H9 (cell line): ENCODE results near the gene UBR2. TPM values are rescaled to one million over a fixed set of nuclear protein-coding genes. Genes with fewer than 3 reads are reported as not detected.

Experiments
- DNase-seq: peaks from one replicate; pipeline ENCODE4 v3.0.0-alpha.2; 2017
- H2AFZ ChIP-seq: one replicate; pipeline ENCODE4 v1.6.1; 2013; ENCODE audit warnings: mild to moderate bottlenecking, low read length, control low read depth, moderate library complexity
- H2AK5ac ChIP-seq: 2 replicates; pipeline ENCODE4 v1.6.1; 2013; ENCODE audit warnings: low read length, control low read depth, mixed read lengths; ENCODE audit not compliant: insufficient read length
- H2BK120ac ChIP-seq: one replicate; pipeline ENCODE4 v1.6.1; 2013; ENCODE audit warnings: low read depth, mild to moderate bottlenecking, low read length, control low read depth, inconsistent platforms; ENCODE audit not compliant: poor library complexity, severe bottlenecking
- H2BK12ac ChIP-seq: 2 replicates; pipeline ENCODE4 v1.6.1; 2013; ENCODE audit warnings: low read length, control low read depth, mixed read lengths, low read depth; ENCODE audit not compliant: insufficient read length
- H2BK15ac ChIP-seq: 2 replicates; pipeline ENCODE4 v1.6.1; 2013; ENCODE audit warnings: low read depth, low read length, control low read depth
- H2BK20ac ChIP-seq: one replicate; pipeline ENCODE4 v1.6.1; 2013; ENCODE audit warnings: low read depth, mild to moderate bottlenecking, low read length, control low read depth, inconsistent platforms; ENCODE audit not compliant: poor library complexity, severe bottlenecking
- H2BK5ac ChIP-seq: 2 replicates; pipeline ENCODE4 v1.6.1; 2013; ENCODE audit warnings: low read length, control low read depth, mixed read lengths; ENCODE audit not compliant: insufficient read length
- H3K14ac ChIP-seq: 2 replicates; pipeline ENCODE4 v1.6.1; 2013; ENCODE audit warnings: low read length, control low read depth; ENCODE audit not compliant: insufficient read depth
- H3K18ac ChIP-seq: 2 replicates; pipeline ENCODE4 v1.6.1; 2013; ENCODE audit warnings: low read depth, mild to moderate bottlenecking, mixed read lengths, low read length, control low read depth; ENCODE audit not compliant: insufficient read length
- H3K23ac ChIP-seq: 2 replicates; pipeline ENCODE4 v1.6.1; 2013; ENCODE audit warnings: low read length, control low read depth, mixed read lengths, low read depth; ENCODE audit not compliant: insufficient read length
- H3K23me2 ChIP-seq: 2 replicates; pipeline ENCODE4 v1.6.1; 2013; ENCODE audit warnings: low read depth, mild to moderate bottlenecking, mixed read lengths, low read length, control low read depth; ENCODE audit not compliant: insufficient read length, poor library complexity, severe bottlenecking
- H3K27ac ChIP-seq: 2 replicates; pipeline ENCODE4 v1.5.1; 2013; ENCODE audit warnings: low read length, control low read depth, mixed read lengths, low read depth; ENCODE audit not compliant: insufficient read length
- H3K27me3 ChIP-seq: 2 replicates; pipeline ENCODE4 v1.6.1; 2013; ENCODE audit warnings: low read length, control low read depth, inconsistent platforms; ENCODE audit not compliant: insufficient read depth
- H3K4ac ChIP-seq: 2 replicates; pipeline ENCODE4 v1.6.1; 2013; ENCODE audit warnings: low read depth, mild to moderate bottlenecking, control low read depth, inconsistent platforms, low read length, moderate library complexity
- H3K4me1 ChIP-seq: 2 replicates; pipeline ENCODE4 v1.6.1; 2013; ENCODE audit warnings: low read length, control low read depth, inconsistent platforms; ENCODE audit not compliant: insufficient read depth
- H3K4me2 ChIP-seq: 2 replicates; pipeline ENCODE4 v1.6.1; 2013; ENCODE audit warnings: low read length, control low read depth, mixed read lengths; ENCODE audit not compliant: insufficient read length, insufficient read depth
- H3K56ac ChIP-seq: 2 replicates; pipeline ENCODE4 v1.6.1; 2013; ENCODE audit warnings: low read depth, mild to moderate bottlenecking, mixed read lengths, low read length, control low read depth; ENCODE audit not compliant: insufficient read length
- H3K79me1 ChIP-seq: 2 replicates; pipeline ENCODE4 v1.6.1; 2013; ENCODE audit warnings: low read depth, mild to moderate bottlenecking, moderate library complexity, low read length, control low read depth, inconsistent platforms; ENCODE audit not compliant: insufficient read depth, poor library complexity, severe bottlenecking
- H3K79me2 ChIP-seq: 2 replicates; pipeline ENCODE4 v1.6.1; 2013; ENCODE audit warnings: low read length, control low read depth, inconsistent platforms; ENCODE audit not compliant: insufficient read depth
- H3K9ac ChIP-seq: 2 replicates; pipeline ENCODE4 v1.6.1; 2013; ENCODE audit warnings: low read length, control low read depth, mixed read lengths; ENCODE audit not compliant: insufficient read length; ENCODE audit errors: extremely low read depth
- H3K9me3 ChIP-seq: one replicate; pipeline ENCODE4 v1.6.1; 2013; ENCODE audit warnings: low read depth, low read length, inconsistent platforms; ENCODE audit not compliant: control insufficient read depth
- H3T11ph ChIP-seq: one replicate; pipeline ENCODE4 v1.6.1; 2013; ENCODE audit warnings: mild to moderate bottlenecking, low read length, control low read depth, inconsistent platforms
- H4K20me1 ChIP-seq: one replicate; pipeline ENCODE4 v1.6.1; 2013; ENCODE audit not compliant: control insufficient read depth, insufficient read length, insufficient read depth
- H4K5ac ChIP-seq: 2 replicates; pipeline ENCODE4 v1.6.1; 2013; ENCODE audit warnings: low read depth, mild to moderate bottlenecking, mixed read lengths, low read length, control low read depth; ENCODE audit not compliant: insufficient read length
- H4K8ac ChIP-seq: replicated peaks from 2 replicates; pipeline ENCODE4 v1.6.1; 2013; ENCODE audit warnings: low read length, control low read depth, mixed read lengths, low read depth; ENCODE audit not compliant: insufficient read length
- H4K91ac ChIP-seq: 2 replicates; pipeline ENCODE4 v1.6.1; 2013; ENCODE audit warnings: low read depth, mild to moderate bottlenecking, moderate library complexity, mixed read lengths, low read length, control low read depth; ENCODE audit not compliant: insufficient read length
- H3K27ac Mint-ChIP-seq, 3 experiments: 2 replicates in 2 of 3; 3 replicates in 1 of 3; pipeline ENCODE4 v1.8.0; 2020 to 2021; ENCODE audit warnings: mixed read lengths in 3 of 3, mild to moderate bottlenecking in 1 of 3, moderate library complexity in 1 of 3
- H3K27me3 Mint-ChIP-seq: 2 replicates; pipeline ENCODE4 v1.8.0; 2021; ENCODE audit warnings: low read depth, mild to moderate bottlenecking, moderate library complexity, mixed read lengths
- H3K36me3 Mint-ChIP-seq, 3 experiments: 2 replicates in 2 of 3; 3 replicates in 1 of 3; pipeline ENCODE4 v1.8.0; 2020 to 2021; ENCODE audit warnings: low read depth in 3 of 3, mixed read lengths in 3 of 3; ENCODE audit not compliant: insufficient read depth in 1 of 3
- H3K4me1 Mint-ChIP-seq, 2 experiments: 2 replicates each; pipeline ENCODE4 v1.8.0; 2020; ENCODE audit warnings: mixed read lengths in 2 of 2
- H3K4me3 Mint-ChIP-seq, 2 experiments: 2 replicates in 1 of 2; 3 replicates in 1 of 2; pipeline ENCODE4 v1.8.0; 2020 to 2021; ENCODE audit warnings: mild to moderate bottlenecking in 2 of 2, mixed read lengths in 2 of 2, moderate library complexity in 1 of 2
- H3K9me3 Mint-ChIP-seq, 2 experiments: 2 replicates in 1 of 2; 3 replicates in 1 of 2; pipeline ENCODE4 v1.8.0; 2020; ENCODE audit warnings: mild to moderate bottlenecking in 2 of 2, mixed read lengths in 2 of 2, moderate library complexity in 1 of 2
- CTCF ChIP-seq: fragments of 200-600 bp; sonication (generic); conservative IDR thresholded peaks from 3 replicates; pipeline ENCODE4 v1.8.0; 2021; ENCODE audit warnings: antibody characterized with exemption, mild to moderate bottlenecking
- WGBS: extraction: QIAGEN DNeasy Blood & Tissue Kit; methylation state at CpG from one replicate; pipeline ENCODE4 v1.1.7; 2013; ENCODE audit warnings: missing lambda C conversion rate, low lambda C conversion rate, mixed read lengths; ENCODE audit not compliant: insufficient read length; ENCODE audit errors: extremely low coverage; 5-methylcytosine and 5-hydroxymethylcytosine counted together
- total RNA-seq: library from RNA; stranded (reverse); gene quantifications from 2 replicates; pipeline ENCODE4 v1.2.1, GENCODE V29; 2021

UBR2 gene
- total RNA-seq, 1 experiment from 2014 or later, result 18.7 TPM

GRCh38 chr6:42661540-42662153 is 97.8 kb downstream of the UBR2 start:
- no peak overlapping the region for H3K14ac ChIP-seq
- TF ChIP-seq CTCF, result peak; percentile 92
- no peak overlapping the region for H3K4me2 ChIP-seq
- H2AFZ ChIP-seq, result no peak overlapping the region
- H3K18ac ChIP-seq, result no peak overlapping the region
- H3K79me1 ChIP-seq, result no peaks in the 10 kb centered on the region
- Mint-ChIP-seq H3K4me1 (no peaks in the 10 kb centered on the region), H3K36me3 (peaks cover 13 to 61% (median 53%) of the 10 kb centered on the region in 3 experiments; a peak in 6 of 7 replicates), H3K9me3 (no peaks in the 10 kb centered on the region), H3K27ac (peak overlapping the region in 1 of 3 experiments; percentile 66; a peak in 2 of 7 replicates), H3K27me3 (no peaks in the 10 kb centered on the region), H3K4me3 (peak overlapping the region in 1 of 2 experiments; percentile 6; a peak in 1 of 5 replicates)
- no peak overlapping the region for H3K9ac ChIP-seq
- no peaks in the 10 kb centered on the region for H3K79me2 ChIP-seq
- no peak overlapping the region for H3T11ph ChIP-seq
- no peak overlapping the region for H2AK5ac ChIP-seq
- peak; percentile 70 for DNase-seq
- H3K4ac ChIP-seq, result no peak overlapping the region
- no peak overlapping the region for H2BK120ac ChIP-seq
- H2BK20ac ChIP-seq, result no peak overlapping the region
- H3K27me3 ChIP-seq, result no peaks in the 10 kb centered on the region
- H3K56ac ChIP-seq, result no peak overlapping the region
- no peaks in the 10 kb centered on the region for H3K9me3 ChIP-seq
- no peak overlapping the region for H2BK12ac ChIP-seq
- no peaks in the 10 kb centered on the region for H4K20me1 ChIP-seq
- H4K91ac ChIP-seq, result no peak overlapping the region
- no peak overlapping the region for H3K27ac ChIP-seq
- H2BK5ac ChIP-seq, result no peak overlapping the region
- H4K8ac ChIP-seq, result no peak overlapping the region
- no CpG with 5 or more reads among the region's 5 CpGs for WGBS
- no peaks in the 10 kb centered on the region for H3K4me1 ChIP-seq
- no peaks in the 10 kb centered on the region for H3K23me2 ChIP-seq
- H4K5ac ChIP-seq, result no peak overlapping the region
- no peak overlapping the region for H3K23ac ChIP-seq
- H2BK15ac ChIP-seq, result no peak overlapping the region
